Activated naive CD8-positive, alpha-beta T cell treated with anti-CD3 and anti-CD28 coated beads for 36 hours (primary cell): Measurements from ENCODE around the gene HHEX. TPM values are rescaled to one million over a fixed set of nuclear protein-coding genes. Genes with fewer than 3 reads are reported as not detected.
"Not testable (repeated sequence)": the region's sequence is repeated elsewhere in the genome, so short reads cannot be mapped to it uniquely, and the experiment has no call there.

Experiments
- DNase-seq: peaks from one replicate; pipeline ENCODE4 v3.0.0; 2021
- H3K27ac Mint-ChIP-seq: one replicate; pipeline ENCODE4 v1.8.0; 2022; ENCODE audit warnings: mild to moderate bottlenecking, moderate library complexity, mixed read lengths
- H3K27me3 Mint-ChIP-seq: one replicate; pipeline ENCODE4 v1.8.0; 2022; ENCODE audit warnings: mild to moderate bottlenecking, mixed read lengths
- H3K36me3 Mint-ChIP-seq: one replicate; pipeline ENCODE4 v1.8.0; 2021; ENCODE audit warnings: mild to moderate bottlenecking, mixed read lengths
- H3K4me1 Mint-ChIP-seq: one replicate; pipeline ENCODE4 v1.8.0; 2021; ENCODE audit warnings: mixed read lengths
- H3K4me3 Mint-ChIP-seq: one replicate; pipeline ENCODE4 v1.8.0; 2022; ENCODE audit warnings: mild to moderate bottlenecking, moderate library complexity, mixed read lengths
- H3K9me3 Mint-ChIP-seq: one replicate; pipeline ENCODE4 v1.8.0; 2022; ENCODE audit warnings: mixed read lengths
- total RNA-seq, 2 experiments: library from RNA; stranded (reverse); gene quantifications; one replicate each; pipeline ENCODE4 v1.2.3, GENCODE V29; 2021

Gene HHEX
- total RNA-seq, 2 experiments from 2014 or later = 0.38 to 0.56 TPM

- H3K27me3 Mint-ChIP-seq = peaks cover 19% of the 10 kb centered on the region
- DNase-seq, H3K9me3 Mint-ChIP-seq, H3K36me3 Mint-ChIP-seq, H3K27ac Mint-ChIP-seq, H3K4me1 Mint-ChIP-seq, H3K4me3 Mint-ChIP-seq: not testable (repeated sequence)
These were observed 52.0 kb downstream of the HHEX start for GRCh38 chr10:92741741-92742140.

- H3K4me1 Mint-ChIP-seq = peaks cover under 1% of the 10 kb centered on the region
- H3K36me3 Mint-ChIP-seq = no peaks in the 10 kb centered on the region
These were observed 52.8 kb downstream of the HHEX start for GRCh38 chr10:92742331-92743228.

More at GRCh38 chr10:92742331-92743228, 52.8 kb downstream of the HHEX start:
- DNase-seq = no peak
- H3K9me3 Mint-ChIP-seq = no peaks in the 10 kb centered on the region
- peak overlapping the region; percentile 36 for H3K27ac Mint-ChIP-seq
- H3K27me3 Mint-ChIP-seq = peaks cover 15% of the 10 kb centered on the region
- no peak overlapping the region for H3K4me3 Mint-ChIP-seq

Other genes starting within 250 kb of the HHEX start
- 10 to 100 TPM; 37.6 to 41.7 TPM for gene IDE, start 115.9 kb upstream of the HHEX start, total RNA-seq
- 10 to 100 TPM; 55.0 to 55.6 TPM for gene KIF11, start 96.8 kb upstream of the HHEX start, total RNA-seq
- gene EXOC6, start 158.6 kb downstream of the HHEX start, total RNA-seq = 10 to 100 TPM; 11.9 to 12.4 TPM